Spleen (tissue), 11 donors: ENCODE measurements around the gene SCNN1G. TPM values are rescaled to one million over a fixed set of nuclear protein-coding genes. Genes with fewer than 3 reads are reported as not detected.

ENCODE experiments used
- DNase-seq: peaks from one replicate; pipeline ENCODE4 v3.0.0-alpha.2; 2020
- H3K27ac ChIP-seq, 8 donors: fragments of 200-600 bp; sonication (generic) in 7 of 8; 1 replicate in 4 of 8; 2 replicates in 4 of 8; pipeline versions ENCODE4 v1.5.0 to v1.8.0; 2016 to 2021; ENCODE audit warnings: inconsistent platforms in 4 of 8, mild to moderate bottlenecking in 4 of 8, moderate library complexity in 1 of 8
- H3K27me3 ChIP-seq, 7 donors: fragments of 200-600 bp; sonication (generic) in 6 of 7; replicated peaks in 1 of 7; 1 replicate in 4 of 7; 2 replicates in 3 of 7; pipeline versions ENCODE4 v1.5.0 to v1.8.0; 2016 to 2021; ENCODE audit warnings: inconsistent platforms in 3 of 7, mild to moderate bottlenecking in 1 of 7
- H3K36me3 ChIP-seq, 6 donors: fragments of 200-600 bp; sonication (generic) in 5 of 6; 1 replicate in 4 of 6; 2 replicates in 2 of 6; pipeline versions ENCODE4 v1.5.0 to v1.8.0; 2016 to 2021; ENCODE audit warnings: inconsistent platforms in 2 of 6
- H3K4me1 ChIP-seq, 6 donors: fragments of 200-600 bp; sonication (generic) in 5 of 6; 1 replicate in 3 of 6; 2 replicates in 3 of 6; pipeline versions ENCODE4 v1.5.0 to v1.8.0; 2016 to 2021; ENCODE audit warnings: inconsistent platforms in 3 of 6
- H3K4me3 ChIP-seq, 8 donors: fragments of 200-600 bp; sonication (generic) in 7 of 8; 1 replicate in 4 of 8; 2 replicates in 4 of 8; pipeline versions ENCODE4 v1.5.0 to v1.8.0; 2016 to 2021; ENCODE audit warnings: inconsistent platforms in 4 of 8, mild to moderate bottlenecking in 4 of 8, moderate library complexity in 2 of 8
- H3K9me3 ChIP-seq, 8 donors: fragments of 200-600 bp; sonication (generic) in 7 of 8; 1 replicate in 4 of 8; 2 replicates in 4 of 8; pipeline versions ENCODE4 v1.5.0 to v1.8.0; 2016 to 2021; ENCODE audit warnings: inconsistent platforms in 4 of 8
- POLR2A ChIP-seq, 3 donors: fragments of 450-650 bp; IDR thresholded peaks; one replicate each; pipeline ENCODE4 v1.5.1; 2017; ENCODE audit warnings: antibody characterized with exemption in 3 of 3, mild to moderate bottlenecking in 1 of 3
- POLR2AphosphoS5 ChIP-seq, 3 donors: sonication (generic); formaldehyde crosslinking; IDR thresholded peaks; one replicate each; pipeline ENCODE4 v1.5.1; 2017; ENCODE audit warnings: antibody characterized with exemption in 3 of 3
- WGBS, 5 donors: extraction: QIAGEN DNeasy Blood & Tissue Kit in 3 of 5; methylation state at CpG; one replicate each; pipeline versions ENCODE4 v1.1.5 to v1.1.7; 2013 to 2018; 5-methylcytosine and 5-hydroxymethylcytosine counted together
- intact Hi-C: fragments of 100-400 bp; cut with DNase I; formaldehyde crosslinking; loops from one replicate; pipeline ENCODE4 v1.15.0; 2023; ENCODE audit warnings: low total_unique reads
- polyA plus RNA-seq, 3 donors: library from polyadenylated mRNA; stranded (reverse); fragments of 200-250 nt; gene quantifications; one replicate each; pipeline ENCODE4 v1.2.1, GENCODE V29; 2013
- total RNA-seq, 7 donors: library from RNA; depleted of rRNA in 3 of 7; stranded (reverse); fragments of >200 nt in 3 of 7; fragmentation: NEBNext Ultra II Directional in 4 of 7; extraction: Animal tissue kit (Norgen Biotek cat#: 25700) in 4 of 7; gene quantifications; one replicate each; pipeline versions ENCODE4 v1.1.0 to v1.2.1, GENCODE V29; 2016 to 2021
- TF ChIP-seq, protein P1 (sequence below), 11 experiments: fragments of 200-600 bp in 7 of 11; fragments of 450-650 bp in 4 of 11; sonication (generic) in 4 of 11; IDR thresholded peaks in 8 of 11; conservative IDR thresholded peaks in 3 of 11; 1 replicate in 7 of 11; 2 replicates in 4 of 11; pipeline versions ENCODE4 v1.4.0 to v1.8.0; 2016 to 2021; ENCODE audit warnings: antibody characterized with exemption in 11 of 11, inconsistent platforms in 4 of 11, mild to moderate bottlenecking in 1 of 11
- donor health status: healthy with polysubstance abuse.
- donor health status: DM: no; HTN: no; CAD: no; lungs with moderate emphysema.
- donor health status: DM: no; HTN: no; CAD: no.
- donor health status: Bipolar disorder and iron deficiency.
- donor health status: healthy.
- donor health status: DM: no; HTN: no; CAD: no.
- donor health status: DM: yes; HTN: yes; CAD: no.

The SCNN1G gene
- total and polyA plus RNA-seq, 10 donors = 0.03 TPM; not detected in 8

DNA sequence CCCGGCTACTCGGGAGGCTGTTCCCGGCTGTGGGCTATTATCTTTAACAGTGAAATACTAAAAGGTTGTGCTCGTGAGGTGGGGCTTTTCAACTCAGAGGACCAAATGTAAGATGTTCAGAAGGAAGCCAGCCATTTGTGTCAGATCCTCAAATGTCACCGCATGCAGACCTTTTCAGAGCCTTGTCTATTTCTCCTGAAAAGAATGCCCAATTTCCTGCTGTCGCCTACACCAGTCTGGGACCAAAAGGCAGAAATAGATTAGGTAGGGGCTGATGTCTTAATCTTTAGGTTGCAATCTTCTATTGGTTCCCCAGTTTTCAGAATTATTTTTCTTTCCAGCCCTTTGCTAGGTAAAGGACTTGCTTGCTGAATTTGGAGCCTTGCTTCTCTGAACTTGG is 24.4 kb upstream of the SCNN1G start:
- Histone ChIP-seq H3K27ac (no peak overlapping the region), H3K9me3 (no peaks in the 10 kb centered on the region), H3K4me1 (no peaks in the 10 kb centered on the region), H3K36me3 (no peaks in the 10 kb centered on the region), H3K27me3 (peaks cover 0 to 54% (median 0%) of the 10 kb centered on the region in 7 donors), H3K4me3 (no peak overlapping the region)
- intact Hi-C loops = no loop called here
- no peak for DNase-seq
- no peak for TF ChIP-seq POLR2A (IDR thresholded peaks at IDR 0.05)
- TF ChIP-seq, protein P1, sequence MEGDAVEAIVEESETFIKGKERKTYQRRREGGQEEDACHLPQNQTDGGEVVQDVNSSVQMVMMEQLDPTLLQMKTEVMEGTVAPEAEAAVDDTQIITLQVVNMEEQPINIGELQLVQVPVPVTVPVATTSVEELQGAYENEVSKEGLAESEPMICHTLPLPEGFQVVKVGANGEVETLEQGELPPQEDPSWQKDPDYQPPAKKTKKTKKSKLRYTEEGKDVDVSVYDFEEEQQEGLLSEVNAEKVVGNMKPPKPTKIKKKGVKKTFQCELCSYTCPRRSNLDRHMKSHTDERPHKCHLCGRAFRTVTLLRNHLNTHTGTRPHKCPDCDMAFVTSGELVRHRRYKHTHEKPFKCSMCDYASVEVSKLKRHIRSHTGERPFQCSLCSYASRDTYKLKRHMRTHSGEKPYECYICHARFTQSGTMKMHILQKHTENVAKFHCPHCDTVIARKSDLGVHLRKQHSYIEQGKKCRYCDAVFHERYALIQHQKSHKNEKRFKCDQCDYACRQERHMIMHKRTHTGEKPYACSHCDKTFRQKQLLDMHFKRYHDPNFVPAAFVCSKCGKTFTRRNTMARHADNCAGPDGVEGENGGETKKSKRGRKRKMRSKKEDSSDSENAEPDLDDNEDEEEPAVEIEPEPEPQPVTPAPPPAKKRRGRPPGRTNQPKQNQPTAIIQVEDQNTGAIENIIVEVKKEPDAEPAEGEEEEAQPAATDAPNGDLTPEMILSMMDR (IDR thresholded peaks at IDR 0.05 in 8 of 11, conservative IDR thresholded peaks at IDR 0.05 in 3 of 11) = no peak
- TF ChIP-seq POLR2AphosphoS5 (IDR thresholded peaks at IDR 0.05) = no peak
- WGBS, 5 donors = 93 to 97% (median 94%) methylated on average over 6 of the region's 6 CpGs

DNA sequence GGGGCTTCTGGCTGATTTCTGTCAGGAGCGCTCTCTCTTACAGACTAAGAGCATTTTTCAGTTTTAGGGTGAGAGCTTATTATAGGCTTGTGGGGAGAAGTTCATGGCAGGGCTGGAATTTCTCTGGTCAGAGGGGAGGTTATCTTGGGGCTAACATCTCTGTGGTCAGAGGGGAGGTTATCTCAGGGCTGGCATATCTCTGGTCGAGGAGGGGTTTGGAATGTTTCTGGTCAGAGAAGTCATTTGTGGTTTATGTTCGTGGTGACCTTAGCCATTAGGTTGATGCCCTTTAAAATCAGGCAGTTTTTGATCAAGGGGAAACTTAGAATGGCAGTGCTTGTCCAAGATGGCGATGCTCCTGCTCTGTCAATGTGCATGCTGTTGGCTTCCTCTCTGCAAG is 22.5 kb upstream of the SCNN1G start:
- intact Hi-C loops = no loop called here

DNA sequence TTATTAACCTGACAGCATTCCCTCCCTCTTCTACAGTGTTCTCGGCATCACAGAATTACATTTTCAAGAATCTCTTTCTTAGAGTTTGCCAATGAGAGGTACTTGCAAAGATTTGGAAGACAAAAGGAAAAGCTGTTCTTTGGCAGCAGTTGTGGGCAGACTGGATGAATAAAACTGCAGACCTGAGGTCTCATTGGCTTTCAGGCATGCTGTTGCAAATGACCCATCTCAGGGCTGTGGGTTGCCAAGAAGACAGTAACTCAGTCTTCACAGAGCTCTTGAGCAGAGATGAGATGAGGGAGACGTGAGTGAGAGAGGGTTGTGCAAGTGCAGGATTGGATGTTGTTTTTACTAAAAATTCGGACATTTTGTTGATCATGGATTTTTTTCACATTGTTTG is 22.0 kb upstream of the SCNN1G start:
- Histone ChIP-seq H3K9me3 (no peaks in the 10 kb centered on the region), H3K27ac (no peak overlapping the region), H3K36me3 (no peaks in the 10 kb centered on the region), H3K27me3 (peaks cover 0 to 49% (median 0%) of the 10 kb centered on the region in 7 donors), H3K4me3 (no peak overlapping the region), H3K4me1 (no peaks in the 10 kb centered on the region)
- intact Hi-C loops = no loop called here
- WGBS, 5 donors = 68 to 90% (median 78%) methylated on average over 3 of the region's 3 CpGs
- no peak for DNase-seq
- TF ChIP-seq, protein P1 (IDR thresholded peaks at IDR 0.05 in 8 of 11, conservative IDR thresholded peaks at IDR 0.05 in 3 of 11) = no peak
- TF ChIP-seq POLR2AphosphoS5 (IDR thresholded peaks at IDR 0.05) = no peak
- no peak for TF ChIP-seq POLR2A (IDR thresholded peaks at IDR 0.05)

More for the DNA sequence above, 22.5 kb upstream of the SCNN1G start:
- H3K36me3 ChIP-seq = no peaks in the 10 kb centered on the region
- H3K9me3 ChIP-seq = no peaks in the 10 kb centered on the region
- TF ChIP-seq POLR2A (IDR thresholded peaks at IDR 0.05) (no peak), POLR2AphosphoS5 (IDR thresholded peaks at IDR 0.05) (no peak)
- TF ChIP-seq, protein P1 (IDR thresholded peaks at IDR 0.05 in 8 of 11, conservative IDR thresholded peaks at IDR 0.05 in 3 of 11) = no peak
- WGBS, 5 donors = 55 to 74% (median 70%) methylated on average over 4 of the region's 4 CpGs
- no peak overlapping the region for H3K4me3 ChIP-seq
- no peak overlapping the region for H3K27ac ChIP-seq
- DNase-seq = no peak
- no peaks in the 10 kb centered on the region for H3K4me1 ChIP-seq
- peaks cover 0 to 50% (median 0%) of the 10 kb centered on the region in 7 donors for H3K27me3 ChIP-seq

DNA sequence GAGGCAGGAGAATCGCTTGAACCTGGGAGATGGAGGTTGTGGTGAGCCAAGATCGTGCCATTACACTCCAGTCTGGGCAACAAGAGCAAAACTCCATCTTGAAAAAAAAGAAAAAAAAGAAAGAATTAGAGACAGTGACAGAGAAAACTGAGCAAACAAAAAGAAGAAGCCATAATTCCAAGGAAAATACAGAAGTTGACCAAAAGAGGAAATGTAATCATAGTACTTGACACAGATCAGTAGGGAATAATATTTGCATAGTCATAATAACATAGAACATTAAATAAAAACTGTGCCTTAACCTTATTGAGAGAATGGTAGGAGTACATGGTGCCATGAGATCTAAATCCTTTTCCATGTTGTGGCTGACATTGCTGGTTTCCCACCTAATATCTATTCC is 18.6 kb upstream of the SCNN1G start:
- H3K27ac ChIP-seq = no peak overlapping the region
- TF ChIP-seq, protein P1 (IDR thresholded peaks at IDR 0.05 in 8 of 11, conservative IDR thresholded peaks at IDR 0.05 in 3 of 11) = no peak
- TF ChIP-seq POLR2A (IDR thresholded peaks at IDR 0.05) (no peak), POLR2AphosphoS5 (IDR thresholded peaks at IDR 0.05) (no peak)
- 85 to 95% (median 92%) methylated on average over 2 of the region's 2 CpGs for WGBS, 5 donors
- intact Hi-C loops = no loop called here
- no peaks in the 10 kb centered on the region for H3K4me1 ChIP-seq
- H3K36me3 ChIP-seq = no peaks in the 10 kb centered on the region
- no peaks in the 10 kb centered on the region for H3K9me3 ChIP-seq
- no peak for DNase-seq
- no peak overlapping the region for H3K4me3 ChIP-seq
- peaks cover 0 to 60% (median 6%) of the 10 kb centered on the region in 7 donors for H3K27me3 ChIP-seq
